Breast epithelium (tissue), 3 donors: ENCODE measurements around the gene BPGM.

Experiments used
- POLR2A ChIP-seq: fragments of 450-650 bp; IDR thresholded peaks from one replicate; pipeline ENCODE4 v1.6.1; 2016; ENCODE audit warnings: antibody characterized with exemption, mild to moderate bottlenecking, moderate library complexity
- POLR2AphosphoS5 ChIP-seq, 3 donors: sonication (generic); formaldehyde crosslinking; IDR thresholded peaks; one replicate each; pipeline ENCODE4 v1.6.1; 2017; ENCODE audit warnings: antibody characterized with exemption in 3 of 3
- TF ChIP-seq, protein P1 (sequence below), 3 donors: fragments of 450-650 bp; IDR thresholded peaks; one replicate each; pipeline ENCODE4 v1.5.1; 2016 to 2017; ENCODE audit warnings: antibody characterized with exemption in 3 of 3, mild to moderate bottlenecking in 3 of 3, moderate library complexity in 3 of 3

DNA sequence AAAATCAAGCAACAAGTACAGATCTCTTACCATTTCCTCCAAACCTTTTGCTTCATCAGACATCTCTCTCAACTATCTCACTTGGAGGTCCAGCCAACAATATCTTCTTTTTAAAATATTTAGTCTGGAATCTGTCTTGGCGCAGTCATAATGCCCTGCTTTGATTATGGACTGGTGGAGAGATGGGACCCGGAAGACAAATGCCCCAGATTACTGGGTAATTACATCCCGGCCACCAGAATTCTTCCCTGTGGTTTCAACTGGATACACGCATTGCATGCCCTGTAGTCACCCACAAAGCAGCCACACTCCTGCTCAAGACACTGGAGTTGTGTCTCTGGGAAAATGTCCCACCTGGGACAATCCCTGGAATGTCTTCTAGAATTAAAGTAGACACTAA, 65.5 kb downstream of the BPGM start:
- TF ChIP-seq POLR2AphosphoS5 (IDR thresholded peaks at IDR 0.05) = no peak
- no peak for TF ChIP-seq POLR2A
- TF ChIP-seq, protein P1, sequence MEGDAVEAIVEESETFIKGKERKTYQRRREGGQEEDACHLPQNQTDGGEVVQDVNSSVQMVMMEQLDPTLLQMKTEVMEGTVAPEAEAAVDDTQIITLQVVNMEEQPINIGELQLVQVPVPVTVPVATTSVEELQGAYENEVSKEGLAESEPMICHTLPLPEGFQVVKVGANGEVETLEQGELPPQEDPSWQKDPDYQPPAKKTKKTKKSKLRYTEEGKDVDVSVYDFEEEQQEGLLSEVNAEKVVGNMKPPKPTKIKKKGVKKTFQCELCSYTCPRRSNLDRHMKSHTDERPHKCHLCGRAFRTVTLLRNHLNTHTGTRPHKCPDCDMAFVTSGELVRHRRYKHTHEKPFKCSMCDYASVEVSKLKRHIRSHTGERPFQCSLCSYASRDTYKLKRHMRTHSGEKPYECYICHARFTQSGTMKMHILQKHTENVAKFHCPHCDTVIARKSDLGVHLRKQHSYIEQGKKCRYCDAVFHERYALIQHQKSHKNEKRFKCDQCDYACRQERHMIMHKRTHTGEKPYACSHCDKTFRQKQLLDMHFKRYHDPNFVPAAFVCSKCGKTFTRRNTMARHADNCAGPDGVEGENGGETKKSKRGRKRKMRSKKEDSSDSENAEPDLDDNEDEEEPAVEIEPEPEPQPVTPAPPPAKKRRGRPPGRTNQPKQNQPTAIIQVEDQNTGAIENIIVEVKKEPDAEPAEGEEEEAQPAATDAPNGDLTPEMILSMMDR (IDR thresholded peaks at IDR 0.05) = no peak
